HG02678 (cell line): ENCODE measurements around the gene MT1E.
"Not testable (repeated sequence)": the region's sequence is repeated elsewhere in the genome, so short reads cannot be mapped to it uniquely, and the experiment has no call there.

Experiments
- ATAC-seq: cut with Tn5 transposase; IDR thresholded peaks from one replicate; pipeline ENCODE4 v1.9.1; 2021; ENCODE audit warnings: mild to moderate bottlenecking, moderate library complexity; ENCODE audit not compliant: unreplicated experiment

The MT1E gene

GRCh38 chr16:56606476-56607108 lies 19.0 kb upstream of the MT1E start:
- no peak for ATAC-seq

GRCh38 chr16:56607109-56607618 lies 18.4 kb upstream of the MT1E start:
- ATAC-seq: no peak

GRCh38 chr16:56607675-56608042 lies 17.9 kb upstream of the MT1E start:
- no peak for ATAC-seq

DNA sequence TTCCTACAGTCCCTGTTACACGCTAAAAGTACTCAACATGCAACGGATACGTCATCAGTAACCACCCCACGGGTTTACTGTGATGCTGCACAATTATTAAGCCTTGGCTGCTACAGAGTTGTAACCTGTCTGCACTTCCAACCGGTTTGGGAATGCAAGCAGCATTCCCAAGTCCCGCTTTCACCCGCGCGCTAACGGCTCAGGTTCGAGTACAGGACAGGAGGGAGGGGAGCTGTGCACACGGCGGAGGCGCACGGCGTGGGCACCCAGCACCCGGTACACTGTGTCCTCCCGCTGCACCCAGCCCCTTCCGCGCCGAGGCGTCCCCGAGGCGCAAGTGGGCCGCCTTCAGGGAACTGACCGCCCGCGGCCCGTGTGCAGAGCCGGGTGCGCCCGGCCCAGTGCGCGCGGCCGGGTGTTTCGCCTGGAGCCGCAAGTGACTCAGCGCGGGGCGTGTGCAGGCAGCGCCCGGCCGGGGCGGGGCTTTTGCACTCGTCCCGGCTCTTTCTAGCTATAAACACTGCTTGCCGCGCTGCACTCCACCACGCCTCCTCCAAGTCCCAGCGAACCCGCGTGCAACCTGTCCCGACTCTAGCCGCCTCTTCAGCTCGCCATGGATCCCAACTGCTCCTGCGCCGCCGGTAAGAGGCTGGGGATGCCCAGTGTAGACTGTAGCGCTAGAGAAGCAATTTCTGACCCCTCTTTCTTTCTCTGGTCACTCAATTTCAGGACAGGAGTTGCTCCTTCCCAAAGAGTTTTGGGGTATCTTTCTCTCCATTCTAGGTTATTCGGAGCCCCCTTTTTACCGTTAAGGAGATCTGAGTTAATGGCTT lies 17.3 kb upstream of the MT1E start, which contains the start of gene MT2A:
Gene MT2A (plus strand): TSS at position 542 of the 833 bp plus-strand sequence. CDS start 72 bp downstream, at position 614.
- peak; percentile 91 for ATAC-seq

DNA sequence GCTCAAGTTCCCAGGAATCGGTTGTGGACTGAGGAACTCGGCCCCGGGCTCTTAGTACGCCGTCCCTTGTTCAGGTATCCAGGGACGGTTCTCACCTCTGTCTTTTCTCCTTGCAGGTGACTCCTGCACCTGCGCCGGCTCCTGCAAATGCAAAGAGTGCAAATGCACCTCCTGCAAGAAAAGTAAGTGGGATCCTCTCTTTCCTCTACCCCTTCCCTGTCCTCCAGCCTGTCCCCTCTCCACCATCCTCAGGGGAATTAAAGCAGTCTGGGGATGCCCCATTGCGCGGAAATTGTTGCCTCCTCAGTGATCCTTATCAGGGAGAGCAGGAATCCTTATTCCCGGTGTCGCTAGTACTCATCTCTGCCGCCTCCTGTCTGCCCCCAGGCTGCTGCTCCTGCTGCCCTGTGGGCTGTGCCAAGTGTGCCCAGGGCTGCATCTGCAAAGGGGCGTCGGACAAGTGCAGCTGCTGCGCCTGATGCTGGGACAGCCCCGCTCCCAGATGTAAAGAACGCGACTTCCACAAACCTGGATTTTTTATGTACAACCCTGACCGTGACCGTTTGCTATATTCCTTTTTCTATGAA lies 16.6 kb upstream of the MT1E start:
- ATAC-seq: no peak

- no peak for ATAC-seq
Measured at GRCh38 chr16:56609463-56609921, 16.1 kb upstream of the MT1E start.

GRCh38 chr16:56610017-56610608 lies 15.5 kb upstream of the MT1E start:
- no peak for ATAC-seq

- no peak for ATAC-seq
Measured at GRCh38 chr16:56610609-56611111, 14.9 kb upstream of the MT1E start.

- no peak for ATAC-seq
Measured at GRCh38 chr16:56611281-56611833, 14.2 kb upstream of the MT1E start.

DNA sequence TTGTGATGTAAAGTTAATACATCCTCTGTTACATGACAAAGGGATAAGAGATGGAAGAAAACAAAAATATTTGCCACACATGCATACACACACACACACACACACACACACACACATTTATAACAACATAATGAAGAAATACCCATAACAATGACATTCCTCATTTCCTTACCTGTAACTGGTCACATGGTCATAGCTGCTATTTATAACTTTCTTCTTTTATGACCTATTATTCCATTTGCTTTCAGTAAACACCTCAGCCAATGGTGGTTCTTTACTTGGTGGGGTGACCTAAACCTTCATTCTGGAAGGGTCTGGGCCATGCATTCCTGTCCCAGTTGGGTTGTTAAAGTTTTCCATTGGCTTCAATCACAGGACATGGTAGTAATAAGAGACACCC lies 11.9 kb upstream of the MT1E start:
- no peak for ATAC-seq

GRCh38 chr16:56614549-56614991 lies 11.0 kb upstream of the MT1E start:
- no peak for ATAC-seq

DNA sequence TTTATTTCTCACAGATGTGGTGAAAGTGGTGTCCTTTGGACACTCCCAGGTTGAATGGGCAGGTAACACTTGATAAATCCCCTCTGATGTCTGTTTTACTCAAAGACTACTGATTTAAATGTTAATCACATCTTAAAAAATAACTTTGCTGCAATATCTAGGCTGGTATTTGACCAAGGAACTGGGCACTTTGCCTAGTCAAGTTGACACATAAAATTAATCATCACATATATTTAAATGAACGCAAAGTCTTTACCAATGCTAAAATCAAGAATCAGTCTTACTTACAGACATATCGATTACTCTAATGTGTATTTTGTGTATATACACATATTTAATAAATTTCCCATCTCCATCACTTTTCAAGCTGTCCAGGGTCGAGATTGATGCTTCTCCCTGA lies 10.2 kb upstream of the MT1E start:
- ATAC-seq: no peak

DNA sequence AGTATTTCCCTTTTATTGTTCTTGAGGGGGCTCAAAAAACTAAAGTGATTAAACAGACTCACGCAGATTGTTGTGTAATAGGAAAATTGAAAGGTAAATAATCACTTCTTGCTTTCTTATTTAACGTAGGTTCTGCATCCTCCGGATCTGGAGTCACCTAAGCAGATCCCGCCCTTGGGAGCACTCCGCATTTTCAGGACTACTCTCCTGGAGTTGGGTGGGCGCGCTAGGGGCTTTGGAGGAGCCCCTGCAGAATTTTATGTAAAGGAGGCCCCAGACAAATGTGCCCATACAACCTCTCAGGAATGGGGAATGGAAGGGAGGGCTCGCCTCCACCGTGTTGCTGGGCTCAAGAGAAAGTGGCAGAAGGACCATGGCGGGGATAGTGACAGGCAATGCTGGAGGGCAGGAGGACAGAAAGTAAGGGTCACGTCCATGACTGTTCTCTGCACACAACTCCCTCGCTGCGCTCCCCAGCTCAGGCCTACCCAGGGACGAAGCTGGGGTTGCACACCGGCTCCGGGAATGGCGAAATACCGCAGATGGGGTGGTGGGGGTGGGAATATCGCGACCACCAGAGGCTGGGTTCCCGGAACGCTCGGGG lies 8.9 kb upstream of the MT1E start:
- no peak for ATAC-seq

DNA sequence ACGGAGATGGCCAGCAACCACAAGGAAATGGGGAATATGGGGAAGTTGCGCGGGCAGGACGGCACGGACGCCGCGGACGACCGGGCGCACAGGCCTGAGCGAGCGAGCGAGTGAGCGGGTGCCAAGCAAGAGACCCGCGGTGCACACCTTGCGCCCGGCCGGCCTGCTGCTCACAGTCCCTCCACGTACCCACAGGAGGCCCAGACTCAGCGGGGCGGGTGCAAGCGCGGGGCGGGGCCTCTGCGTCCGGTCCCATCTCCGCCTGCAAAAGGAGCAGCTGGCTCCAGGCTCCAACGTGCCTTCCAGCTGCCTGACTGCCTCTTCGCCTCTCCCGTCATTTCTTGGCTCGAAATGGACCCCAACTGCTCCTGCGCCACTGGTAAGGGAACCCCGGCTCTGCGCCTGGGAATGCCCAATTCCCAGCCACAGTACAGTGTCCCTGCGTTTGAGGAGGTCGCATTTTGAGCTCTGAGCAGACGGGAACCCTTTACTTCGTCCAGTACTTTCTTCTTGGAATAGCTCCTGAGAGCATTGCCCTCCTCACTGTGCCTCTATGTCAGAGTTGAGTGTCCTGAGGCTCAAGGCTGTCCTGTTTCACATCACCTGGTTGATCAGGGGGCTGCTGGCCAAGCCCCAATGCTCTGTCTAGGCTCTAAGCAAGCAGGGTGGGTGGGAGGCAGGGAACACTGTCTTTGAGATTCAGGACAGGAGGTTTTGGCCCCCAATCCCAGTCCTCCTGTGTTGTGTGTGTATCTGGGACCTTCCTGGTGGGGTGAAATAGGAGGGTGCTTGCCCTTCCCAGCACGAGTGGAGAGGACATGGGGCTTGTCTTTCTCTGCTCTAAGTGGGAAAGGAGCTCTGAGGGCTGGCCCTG lies 8.1 kb upstream of the MT1E start:
- peak; percentile 69 for ATAC-seq

- ATAC-seq: no peak
Measured at GRCh38 chr16:56618138-56618537, 7.4 kb upstream of the MT1E start.

GRCh38 chr16:56620339-56620897 lies 5.2 kb upstream of the MT1E start:
- ATAC-seq: no peak

DNA sequence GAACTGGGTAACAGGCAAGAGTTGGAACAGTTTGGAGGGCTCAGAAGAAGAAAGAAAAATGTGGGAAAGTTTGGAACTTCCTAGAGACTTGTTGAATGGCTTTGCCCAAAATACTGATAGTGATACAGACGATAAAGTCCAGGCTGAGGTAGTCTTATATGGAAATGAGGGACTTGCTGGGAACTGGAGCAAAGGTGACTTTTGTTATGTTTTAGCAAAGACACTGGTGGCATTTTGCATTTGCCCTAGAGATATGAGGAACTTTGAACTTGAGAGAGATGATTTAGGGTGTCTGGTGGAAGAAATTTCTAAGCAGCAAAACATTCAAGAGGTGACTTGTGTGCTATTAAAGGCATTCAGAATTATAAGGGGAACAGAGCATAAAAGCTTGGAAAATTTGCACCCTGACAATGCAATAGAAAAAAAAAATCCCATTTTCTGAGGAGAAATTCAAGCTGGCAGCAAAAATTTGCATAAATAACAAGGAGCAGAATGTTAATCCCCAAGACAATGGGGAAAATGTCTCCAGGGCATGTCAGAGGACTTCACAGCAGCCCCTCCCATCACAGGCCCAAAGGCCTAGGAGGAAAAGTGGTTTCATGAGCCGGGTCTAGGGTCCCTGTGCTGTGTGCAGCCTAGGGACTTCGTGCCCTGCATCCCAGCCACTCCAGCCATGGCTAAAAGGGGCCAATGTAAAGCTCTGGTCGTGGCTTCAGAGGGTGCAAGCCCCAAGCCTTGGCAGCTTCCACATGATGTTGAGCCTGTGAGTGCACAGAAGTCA lies 3.7 kb upstream of the MT1E start:
- not testable (repeated sequence) for ATAC-seq

- not testable (repeated sequence) for ATAC-seq
Measured at GRCh38 chr16:56623184-56623583, 2.4 kb upstream of the MT1E start.
